ENCODE measurements around the gene MAST1. TPM values are rescaled to one million over a fixed set of nuclear protein-coding genes. Genes with fewer than 3 reads are reported as not detected.

Gene MAST1
- total RNA-seq, 2 donors from 2014 or later = not detected

GRCh38 chr19:12865746-12866415 is 27.6 kb downstream of the MAST1 start:
- Histone ChIP-seq H3K4me3 (no peak overlapping the region), H3K27me3 (replicated peaks; ENCODE audit: insufficient read depth) (no peaks in the 10 kb centered on the region), H3K9me3 (no peaks in the 10 kb centered on the region), H3K27ac (no peak overlapping the region), H3K36me3 (no peaks in the 10 kb centered on the region), H3K4me1 (ENCODE audit: control insufficient read depth in 1 of 2, low read depth in 2 of 2) (peaks cover 0 to 7% of the 10 kb centered on the region in 2 donors)
- ATAC-seq (ENCODE audit: insufficient number of reproducible peaks, low FRiP score, low read depth) (no peak), DNase-seq (ENCODE audit: low spot score) (no peak)
- TF ChIP-seq, protein P1, sequence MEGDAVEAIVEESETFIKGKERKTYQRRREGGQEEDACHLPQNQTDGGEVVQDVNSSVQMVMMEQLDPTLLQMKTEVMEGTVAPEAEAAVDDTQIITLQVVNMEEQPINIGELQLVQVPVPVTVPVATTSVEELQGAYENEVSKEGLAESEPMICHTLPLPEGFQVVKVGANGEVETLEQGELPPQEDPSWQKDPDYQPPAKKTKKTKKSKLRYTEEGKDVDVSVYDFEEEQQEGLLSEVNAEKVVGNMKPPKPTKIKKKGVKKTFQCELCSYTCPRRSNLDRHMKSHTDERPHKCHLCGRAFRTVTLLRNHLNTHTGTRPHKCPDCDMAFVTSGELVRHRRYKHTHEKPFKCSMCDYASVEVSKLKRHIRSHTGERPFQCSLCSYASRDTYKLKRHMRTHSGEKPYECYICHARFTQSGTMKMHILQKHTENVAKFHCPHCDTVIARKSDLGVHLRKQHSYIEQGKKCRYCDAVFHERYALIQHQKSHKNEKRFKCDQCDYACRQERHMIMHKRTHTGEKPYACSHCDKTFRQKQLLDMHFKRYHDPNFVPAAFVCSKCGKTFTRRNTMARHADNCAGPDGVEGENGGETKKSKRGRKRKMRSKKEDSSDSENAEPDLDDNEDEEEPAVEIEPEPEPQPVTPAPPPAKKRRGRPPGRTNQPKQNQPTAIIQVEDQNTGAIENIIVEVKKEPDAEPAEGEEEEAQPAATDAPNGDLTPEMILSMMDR (IDR thresholded peaks at IDR 0.05) = no peak

- Histone ChIP-seq H3K27me3 (replicated peaks; ENCODE audit: insufficient read depth) (no peaks in the 10 kb centered on the region), H3K27ac (no peak overlapping the region), H3K4me3 (no peak overlapping the region), H3K36me3 (no peaks in the 10 kb centered on the region), H3K9me3 (no peaks in the 10 kb centered on the region), H3K4me1 (ENCODE audit: control insufficient read depth in 1 of 2, low read depth in 2 of 2) (peaks cover 0 to 7% of the 10 kb centered on the region in 2 donors)
- ATAC-seq (ENCODE audit: insufficient number of reproducible peaks, low FRiP score, low read depth) (no peak), DNase-seq (ENCODE audit: low spot score) (no peak)
- TF ChIP-seq, protein P1 (IDR thresholded peaks at IDR 0.05) = no peak
These were observed 28.3 kb downstream of the MAST1 start for GRCh38 chr19:12866416-12867119.

DNA sequence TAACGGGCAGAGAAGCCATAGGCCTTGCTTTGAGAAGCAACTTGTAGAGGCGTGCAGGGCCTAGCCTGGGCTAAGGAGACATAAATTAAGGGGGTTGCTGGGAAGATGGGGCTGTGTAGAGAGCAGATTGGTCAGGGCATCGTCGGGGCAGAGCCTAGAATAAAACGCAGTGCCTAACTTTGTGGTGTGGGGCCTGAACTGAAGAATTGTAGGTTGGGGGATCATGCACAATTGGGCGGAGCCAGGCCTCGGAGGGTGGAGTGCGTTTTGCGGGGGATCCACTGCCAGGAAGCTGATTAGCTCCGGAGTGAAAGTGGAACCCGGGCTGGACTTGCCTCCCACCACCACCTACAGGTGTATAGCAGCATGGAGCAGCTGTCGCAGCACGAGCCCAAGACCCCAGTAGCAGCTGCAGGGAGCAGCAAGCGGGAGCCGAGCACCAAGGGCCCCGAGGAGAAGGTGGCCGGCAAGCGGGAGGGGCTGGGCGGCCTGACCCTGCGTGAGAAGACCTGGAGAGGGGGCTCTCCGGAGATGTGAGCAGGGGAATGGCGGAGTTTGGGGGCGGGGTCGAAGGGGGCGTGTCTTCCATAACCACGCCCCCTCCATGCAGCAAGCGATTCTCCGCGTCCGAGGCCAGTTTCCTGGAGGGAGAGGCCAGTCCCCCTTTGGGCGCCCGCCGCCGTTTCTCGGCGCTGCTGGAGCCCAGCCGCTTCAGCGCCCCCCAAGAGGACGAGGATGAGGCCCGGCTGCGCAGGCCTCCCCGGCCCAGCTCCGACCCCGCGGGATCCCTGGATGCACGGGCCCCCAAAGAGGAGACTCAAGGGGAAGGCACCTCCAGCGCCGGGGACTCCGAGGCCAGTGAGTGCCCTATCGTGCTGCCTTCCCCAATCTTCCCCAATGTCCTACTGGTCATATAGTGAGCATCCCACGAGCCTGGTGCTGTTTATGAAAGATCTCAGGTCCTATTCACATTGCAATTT is 29.1 kb downstream of the MAST1 start:
- TF ChIP-seq, protein P1 (IDR thresholded peaks at IDR 0.05) = no peak
- H3K27me3 ChIP-seq (replicated peaks; ENCODE audit: insufficient read depth) = no peaks in the 10 kb centered on the region
- ATAC-seq (ENCODE audit: insufficient number of reproducible peaks, low FRiP score, low read depth) (no peak), DNase-seq (ENCODE audit: low spot score) (no peak)
- no peaks in the 10 kb centered on the region for H3K36me3 ChIP-seq
- no peak overlapping the region for H3K27ac ChIP-seq
- H3K4me1 ChIP-seq (ENCODE audit: control insufficient read depth in 1 of 2, low read depth in 2 of 2) = peaks cover 0 to 7% of the 10 kb centered on the region in 2 donors
- H3K4me3 ChIP-seq = peak overlapping the region; percentile 48
- no peaks in the 10 kb centered on the region for H3K9me3 ChIP-seq

- Histone ChIP-seq H3K9me3 (no peaks in the 10 kb centered on the region), H3K4me1 (ENCODE audit: control insufficient read depth in 1 of 2, low read depth in 2 of 2) (peaks cover 0 to 7% of the 10 kb centered on the region in 2 donors), H3K36me3 (no peaks in the 10 kb centered on the region), H3K4me3 (no peak overlapping the region), H3K27ac (no peak overlapping the region), H3K27me3 (replicated peaks; ENCODE audit: insufficient read depth) (no peaks in the 10 kb centered on the region)
- ATAC-seq (ENCODE audit: insufficient number of reproducible peaks, low FRiP score, low read depth) (no peak), DNase-seq (ENCODE audit: low spot score) (no peak)
- TF ChIP-seq, protein P1 (IDR thresholded peaks at IDR 0.05) = no peak
These were observed 30.3 kb downstream of the MAST1 start for GRCh38 chr19:12868540-12869112.
